NCI-H2107 treated with DMSO at 0.1 percent for 48 hours (cell line): ENCODE data around the gene KDM4C.

Experiments
- DNase-seq: peaks from one replicate; lab custom pipeline; 2025; ENCODE audit not compliant: unreplicated experiment; lab: John Stamatoyannopoulos, UW

The KDM4C gene

GRCh38 chr9:6897898-6898302 lies 140.1 kb downstream of the KDM4C start:
- DNase-seq: no peak

- DNase-seq: no peak
Measured at GRCh38 chr9:6899274-6899673, 141.5 kb downstream of the KDM4C start.

GRCh38 chr9:6900440-6900883 lies 142.7 kb downstream of the KDM4C start:
- DNase-seq: no peak

GRCh38 chr9:6901180-6901579 lies 143.4 kb downstream of the KDM4C start:
- no peak for DNase-seq

GRCh38 chr9:6902423-6902822 lies 144.7 kb downstream of the KDM4C start:
- no peak for DNase-seq

- no peak for DNase-seq
Measured at GRCh38 chr9:6904371-6904770, 146.6 kb downstream of the KDM4C start.

GRCh38 chr9:6905850-6906375 lies 148.1 kb downstream of the KDM4C start:
- DNase-seq: no peak

GRCh38 chr9:6907772-6908381 lies 150.1 kb downstream of the KDM4C start:
- DNase-seq: peak; percentile 6

- no peak for DNase-seq
Measured at GRCh38 chr9:6909181-6909580, 151.4 kb downstream of the KDM4C start.

- DNase-seq: no peak
Measured at GRCh38 chr9:6910032-6910431, 152.3 kb downstream of the KDM4C start.

- no peak for DNase-seq
Measured at GRCh38 chr9:6910497-6910896, 152.7 kb downstream of the KDM4C start.

GRCh38 chr9:6911901-6912638 lies 154.3 kb downstream of the KDM4C start:
- no peak for DNase-seq

GRCh38 chr9:6915635-6916034 lies 157.9 kb downstream of the KDM4C start:
- DNase-seq: peak; percentile 23

- no peak for DNase-seq
Measured at GRCh38 chr9:6917162-6917561, 159.4 kb downstream of the KDM4C start.

GRCh38 chr9:6920041-6920440 lies 162.3 kb downstream of the KDM4C start:
- DNase-seq: no peak

- DNase-seq: no peak
Measured at GRCh38 chr9:6921315-6921714, 163.5 kb downstream of the KDM4C start.

GRCh38 chr9:6922124-6922676 lies 164.4 kb downstream of the KDM4C start:
- no peak for DNase-seq

GRCh38 chr9:6922680-6923079 lies 164.9 kb downstream of the KDM4C start:
- no peak for DNase-seq

- DNase-seq: no peak
Measured at GRCh38 chr9:6923086-6923485, 165.3 kb downstream of the KDM4C start.

GRCh38 chr9:6924149-6924548 lies 166.4 kb downstream of the KDM4C start:
- DNase-seq: no peak

GRCh38 chr9:6924988-6925563 lies 167.3 kb downstream of the KDM4C start:
- DNase-seq: no peak

- DNase-seq: no peak
Measured at GRCh38 chr9:6925836-6926235, 168.1 kb downstream of the KDM4C start.
